ENCODE results near the gene GDPGP1. TPM values are rescaled to one million over a fixed set of nuclear protein-coding genes. Genes with fewer than 3 reads are reported as not detected.
A peak's percentile ranks its signal among the peaks of the same experiment; 100 is the strongest.

The GDPGP1 gene
- total and polyA plus RNA-seq, 4 donors = 2.5 to 8.6 (median 5.1) TPM

DNA sequence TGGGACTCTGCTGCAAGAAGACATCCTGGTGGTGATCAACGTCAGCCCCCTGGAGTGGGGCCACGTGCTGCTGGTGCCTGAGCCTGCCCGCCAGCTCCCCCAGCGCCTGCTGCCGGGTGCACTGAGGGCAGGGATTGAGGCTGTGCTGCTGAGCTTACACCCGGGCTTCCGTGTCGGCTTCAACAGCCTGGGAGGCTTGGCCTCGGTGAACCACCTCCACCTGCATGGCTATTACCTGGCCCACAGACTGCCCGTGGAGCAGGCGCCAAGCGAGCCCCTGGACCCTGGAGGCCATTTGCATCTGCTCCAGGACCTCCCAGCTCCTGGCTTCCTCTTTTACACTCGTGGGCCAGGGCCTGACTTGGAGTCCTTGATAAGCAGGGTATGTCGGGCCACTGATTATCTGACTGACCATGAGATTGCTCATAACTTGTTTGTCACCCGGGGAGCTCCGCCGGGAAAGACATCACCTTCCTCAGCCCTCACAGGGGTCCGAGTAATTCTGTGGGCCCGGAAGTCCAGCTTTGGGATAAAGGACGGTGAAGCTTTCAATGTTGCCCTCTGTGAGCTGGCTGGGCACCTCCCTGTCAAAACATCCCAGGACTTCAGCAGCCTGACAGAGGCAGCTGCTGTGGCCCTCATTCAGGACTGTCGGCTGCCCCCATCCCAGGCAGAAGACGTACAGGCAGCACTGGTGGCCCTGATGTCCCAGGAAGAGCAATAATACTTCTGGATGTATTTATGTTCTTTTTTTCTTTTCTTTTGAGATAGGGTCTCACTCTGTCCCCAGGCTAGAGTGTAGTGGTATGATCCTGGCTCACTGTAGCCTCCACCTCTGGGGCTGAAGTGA, 7.6 kb downstream of the GDPGP1 start (continued):
- TF ChIP-seq, protein P1, sequence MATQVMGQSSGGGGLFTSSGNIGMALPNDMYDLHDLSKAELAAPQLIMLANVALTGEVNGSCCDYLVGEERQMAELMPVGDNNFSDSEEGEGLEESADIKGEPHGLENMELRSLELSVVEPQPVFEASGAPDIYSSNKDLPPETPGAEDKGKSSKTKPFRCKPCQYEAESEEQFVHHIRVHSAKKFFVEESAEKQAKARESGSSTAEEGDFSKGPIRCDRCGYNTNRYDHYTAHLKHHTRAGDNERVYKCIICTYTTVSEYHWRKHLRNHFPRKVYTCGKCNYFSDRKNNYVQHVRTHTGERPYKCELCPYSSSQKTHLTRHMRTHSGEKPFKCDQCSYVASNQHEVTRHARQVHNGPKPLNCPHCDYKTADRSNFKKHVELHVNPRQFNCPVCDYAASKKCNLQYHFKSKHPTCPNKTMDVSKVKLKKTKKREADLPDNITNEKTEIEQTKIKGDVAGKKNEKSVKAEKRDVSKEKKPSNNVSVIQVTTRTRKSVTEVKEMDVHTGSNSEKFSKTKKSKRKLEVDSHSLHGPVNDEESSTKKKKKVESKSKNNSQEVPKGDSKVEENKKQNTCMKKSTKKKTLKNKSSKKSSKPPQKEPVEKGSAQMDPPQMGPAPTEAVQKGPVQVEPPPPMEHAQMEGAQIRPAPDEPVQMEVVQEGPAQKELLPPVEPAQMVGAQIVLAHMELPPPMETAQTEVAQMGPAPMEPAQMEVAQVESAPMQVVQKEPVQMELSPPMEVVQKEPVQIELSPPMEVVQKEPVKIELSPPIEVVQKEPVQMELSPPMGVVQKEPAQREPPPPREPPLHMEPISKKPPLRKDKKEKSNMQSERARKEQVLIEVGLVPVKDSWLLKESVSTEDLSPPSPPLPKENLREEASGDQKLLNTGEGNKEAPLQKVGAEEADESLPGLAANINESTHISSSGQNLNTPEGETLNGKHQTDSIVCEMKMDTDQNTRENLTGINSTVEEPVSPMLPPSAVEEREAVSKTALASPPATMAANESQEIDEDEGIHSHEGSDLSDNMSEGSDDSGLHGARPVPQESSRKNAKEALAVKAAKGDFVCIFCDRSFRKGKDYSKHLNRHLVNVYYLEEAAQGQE (IDR thresholded peaks at IDR 0.05) = no peak
- TF ChIP-seq, protein P2, sequence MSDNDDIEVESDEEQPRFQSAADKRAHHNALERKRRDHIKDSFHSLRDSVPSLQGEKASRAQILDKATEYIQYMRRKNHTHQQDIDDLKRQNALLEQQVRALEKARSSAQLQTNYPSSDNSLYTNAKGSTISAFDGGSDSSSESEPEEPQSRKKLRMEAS (IDR thresholded peaks at IDR 0.05) = no peak
- TF ChIP-seq GABPA (IDR thresholded peaks at IDR 0.05 in 1 of 2, conservative IDR thresholded peaks at IDR 0.05 in 1 of 2) (no peak), FOXA2 (IDR thresholded peaks at IDR 0.05) (no peak), HNF4A (conservative IDR thresholded peaks at IDR 0.05) (no peak)

DNA sequence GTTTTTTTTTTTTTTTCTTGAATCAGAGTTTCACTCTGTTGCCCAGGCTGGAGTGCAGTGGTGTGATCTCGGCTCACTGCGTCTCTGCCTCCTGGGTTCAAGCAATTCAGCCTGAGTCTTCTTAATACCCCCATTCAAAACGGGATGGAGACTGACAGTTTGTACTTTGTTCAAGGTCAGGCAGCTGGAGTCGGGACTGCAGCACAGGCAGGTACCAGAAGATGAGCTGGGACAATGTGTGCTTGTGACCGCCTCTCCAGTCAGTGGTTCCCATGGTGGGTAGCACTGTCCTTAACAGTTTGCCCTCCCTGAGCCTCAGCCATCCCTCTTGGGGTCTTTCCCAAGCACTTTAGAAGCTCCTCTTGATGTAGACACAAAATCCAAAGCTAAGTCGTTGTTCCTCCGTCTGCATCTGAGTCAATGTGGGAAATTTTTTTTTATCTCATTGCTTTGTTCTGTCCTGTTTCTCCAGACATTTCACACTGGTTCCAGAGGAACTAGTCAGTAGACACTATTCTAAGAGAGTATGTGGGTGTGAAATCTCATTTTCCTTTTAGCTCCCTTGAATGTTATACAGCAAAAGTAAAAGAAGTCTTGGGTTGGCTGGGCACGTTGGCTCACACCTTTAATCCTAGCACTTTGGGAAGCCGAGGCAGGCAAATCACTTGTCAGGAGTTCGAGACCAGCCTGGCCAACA, 10.1 kb downstream of the GDPGP1 start:
- no peak for DNase-seq (ENCODE audit: low spot score)
- H3K27ac ChIP-seq (ENCODE audit: low read depth in 1 of 2, low read length in 2 of 2) = no peak overlapping the region
- no peak for TF ChIP-seq RXRA (IDR thresholded peaks at IDR 0.05)
- no peak for TF ChIP-seq HNF4G (IDR thresholded peaks at IDR 0.05)
- no peak for TF ChIP-seq JUND (IDR thresholded peaks at IDR 0.05)
- H3K27me3 ChIP-seq (ENCODE audit: control insufficient read depth in 4 of 4, insufficient read depth in 4 of 4, low read length in 3 of 4) = no peaks in the 10 kb centered on the region
- H3K36me3 ChIP-seq (ENCODE audit: control insufficient read depth in 4 of 4, insufficient read depth in 3 of 4, low read depth in 1 of 4, low read length in 3 of 4) = peaks cover 0 to 7% (median 2%) of the 10 kb centered on the region in 4 donors
- H3K4me1 ChIP-seq (ENCODE audit: control insufficient read depth in 4 of 4, insufficient read depth in 4 of 4, low read length in 3 of 4) = peaks cover 0 to 4% (median 1%) of the 10 kb centered on the region in 4 donors
- whole genome bisulfite sequencing = 85% methylated on average over 10 of the region's 10 CpGs
- no peak overlapping the region for H3K4me3 ChIP-seq (ENCODE audit: low read depth in 1 of 3, low read length in 3 of 3)
- H3K9ac ChIP-seq (ENCODE audit: low read depth in 1 of 2, low read length in 2 of 2) = no peak overlapping the region
- H3K9me3 ChIP-seq (ENCODE audit: control insufficient read depth in 4 of 4, low read length in 3 of 4) = no peaks in the 10 kb centered on the region

DNA sequence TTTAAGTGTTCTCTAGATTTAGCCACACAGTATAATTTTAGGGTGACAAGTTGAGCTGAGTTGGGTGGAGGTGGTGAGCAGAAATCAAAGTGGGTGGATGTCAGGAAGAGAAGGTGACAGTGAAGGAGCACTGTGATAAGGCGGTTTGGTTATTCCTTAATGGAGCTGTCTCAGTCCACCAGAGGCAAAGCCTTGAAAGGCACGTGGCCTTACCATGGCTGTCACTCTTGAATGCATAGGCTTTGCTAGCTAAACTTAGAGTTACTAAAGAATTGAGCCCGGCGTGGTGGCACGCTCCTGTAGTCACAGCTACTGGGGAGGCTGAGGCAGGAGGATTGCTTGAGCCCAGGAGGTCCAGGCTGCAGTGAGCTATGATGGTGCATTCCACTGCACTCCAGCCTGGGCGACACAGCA, 14.8 kb downstream of the GDPGP1 start:
- Histone ChIP-seq H3K9me3 (ENCODE audit: control insufficient read depth in 4 of 4, low read length in 3 of 4) (no peaks in the 10 kb centered on the region), H3K4me1 (ENCODE audit: control insufficient read depth in 4 of 4, insufficient read depth in 4 of 4, low read length in 3 of 4) (peaks cover 0 to 11% (median 6%) of the 10 kb centered on the region in 4 donors), H3K4me3 (ENCODE audit: low read depth in 1 of 3, low read length in 3 of 3) (no peak overlapping the region), H3K27me3 (ENCODE audit: control insufficient read depth in 4 of 4, insufficient read depth in 4 of 4, low read length in 3 of 4) (no peaks in the 10 kb centered on the region), H3K9ac (ENCODE audit: low read depth in 1 of 2, low read length in 2 of 2) (no peak overlapping the region), H3K36me3 (ENCODE audit: control insufficient read depth in 4 of 4, insufficient read depth in 3 of 4, low read depth in 1 of 4, low read length in 3 of 4) (no peaks in the 10 kb centered on the region), H3K27ac (ENCODE audit: low read depth in 1 of 2, low read length in 2 of 2) (peak overlapping the region in 1 of 2 donors; percentile 27)
- no peak for DNase-seq (ENCODE audit: low spot score)
- 75% methylated on average over 6 of the region's 6 CpGs for WGBS
- no peak for TF ChIP-seq FOXA2 (IDR thresholded peaks at IDR 0.05)
- TF ChIP-seq, protein P2 (IDR thresholded peaks at IDR 0.05) = no peak
- no peak for TF ChIP-seq HNF4A (conservative IDR thresholded peaks at IDR 0.05)
- TF ChIP-seq, protein P3, sequence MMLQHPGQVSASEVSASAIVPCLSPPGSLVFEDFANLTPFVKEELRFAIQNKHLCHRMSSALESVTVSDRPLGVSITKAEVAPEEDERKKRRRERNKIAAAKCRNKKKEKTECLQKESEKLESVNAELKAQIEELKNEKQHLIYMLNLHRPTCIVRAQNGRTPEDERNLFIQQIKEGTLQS (IDR thresholded peaks at IDR 0.05) = no peak
- TF ChIP-seq, protein P4, sequence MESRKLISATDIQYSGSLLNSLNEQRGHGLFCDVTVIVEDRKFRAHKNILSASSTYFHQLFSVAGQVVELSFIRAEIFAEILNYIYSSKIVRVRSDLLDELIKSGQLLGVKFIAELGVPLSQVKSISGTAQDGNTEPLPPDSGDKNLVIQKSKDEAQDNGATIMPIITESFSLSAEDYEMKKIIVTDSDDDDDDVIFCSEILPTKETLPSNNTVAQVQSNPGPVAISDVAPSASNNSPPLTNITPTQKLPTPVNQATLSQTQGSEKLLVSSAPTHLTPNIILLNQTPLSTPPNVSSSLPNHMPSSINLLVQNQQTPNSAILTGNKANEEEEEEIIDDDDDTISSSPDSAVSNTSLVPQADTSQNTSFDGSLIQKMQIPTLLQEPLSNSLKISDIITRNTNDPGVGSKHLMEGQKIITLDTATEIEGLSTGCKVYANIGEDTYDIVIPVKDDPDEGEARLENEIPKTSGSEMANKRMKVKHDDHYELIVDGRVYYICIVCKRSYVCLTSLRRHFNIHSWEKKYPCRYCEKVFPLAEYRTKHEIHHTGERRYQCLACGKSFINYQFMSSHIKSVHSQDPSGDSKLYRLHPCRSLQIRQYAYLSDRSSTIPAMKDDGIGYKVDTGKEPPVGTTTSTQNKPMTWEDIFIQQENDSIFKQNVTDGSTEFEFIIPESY (IDR thresholded peaks at IDR 0.05) = no peak
- no peak for TF ChIP-seq TAF1 (conservative IDR thresholded peaks at IDR 0.05)
- no peak for TF ChIP-seq GABPA (IDR thresholded peaks at IDR 0.05 in 1 of 2, conservative IDR thresholded peaks at IDR 0.05 in 1 of 2)
- no peak for TF ChIP-seq FOXA1 (IDR thresholded peaks at IDR 0.05)
- TF ChIP-seq SP1 (IDR thresholded peaks at IDR 0.05) = no peak
- no peak for TF ChIP-seq RXRA (IDR thresholded peaks at IDR 0.05)
- TF ChIP-seq, protein P5, sequence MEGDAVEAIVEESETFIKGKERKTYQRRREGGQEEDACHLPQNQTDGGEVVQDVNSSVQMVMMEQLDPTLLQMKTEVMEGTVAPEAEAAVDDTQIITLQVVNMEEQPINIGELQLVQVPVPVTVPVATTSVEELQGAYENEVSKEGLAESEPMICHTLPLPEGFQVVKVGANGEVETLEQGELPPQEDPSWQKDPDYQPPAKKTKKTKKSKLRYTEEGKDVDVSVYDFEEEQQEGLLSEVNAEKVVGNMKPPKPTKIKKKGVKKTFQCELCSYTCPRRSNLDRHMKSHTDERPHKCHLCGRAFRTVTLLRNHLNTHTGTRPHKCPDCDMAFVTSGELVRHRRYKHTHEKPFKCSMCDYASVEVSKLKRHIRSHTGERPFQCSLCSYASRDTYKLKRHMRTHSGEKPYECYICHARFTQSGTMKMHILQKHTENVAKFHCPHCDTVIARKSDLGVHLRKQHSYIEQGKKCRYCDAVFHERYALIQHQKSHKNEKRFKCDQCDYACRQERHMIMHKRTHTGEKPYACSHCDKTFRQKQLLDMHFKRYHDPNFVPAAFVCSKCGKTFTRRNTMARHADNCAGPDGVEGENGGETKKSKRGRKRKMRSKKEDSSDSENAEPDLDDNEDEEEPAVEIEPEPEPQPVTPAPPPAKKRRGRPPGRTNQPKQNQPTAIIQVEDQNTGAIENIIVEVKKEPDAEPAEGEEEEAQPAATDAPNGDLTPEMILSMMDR (IDR thresholded peaks at IDR 0.05; ENCODE audit: low read depth, low read length, missing input control) = no peak
- TF ChIP-seq EGR1 (IDR thresholded peaks at IDR 0.05; ENCODE audit: low read depth in 2 of 2) = no peak
- TF ChIP-seq NR2F2 (IDR thresholded peaks at IDR 0.05) = no peak
- TF ChIP-seq HNF4G (IDR thresholded peaks at IDR 0.05) = no peak
- no peak for TF ChIP-seq YY1 (IDR thresholded peaks at IDR 0.05)
